ENCODE data around the gene CPA5. TPM values are rescaled to one million over a fixed set of nuclear protein-coding genes. Genes with fewer than 3 reads are reported as not detected.

CPA5 gene
- total and polyA plus RNA-seq, 9 of the 15 experiments (the other 6 are each of a cell fraction or from before 2014, with no cell fraction given): 0.13 to 2.4 (median 0.91) TPM

GRCh38 chr7:130333832-130334231, 10.8 kb upstream of the CPA5 start:
- ATAC-seq (no peak), FAIRE-seq (no peak)
- WGBS (ENCODE audit: insufficient coverage, low coverage, missing lambda C conversion rate): 2% methylated on average over 2 of the region's 2 CpGs

GRCh38 chr7:130334274-130334673, 10.3 kb upstream of the CPA5 start:
- TF ChIP-seq ERF (CRISPR knock-in tag; IDR thresholded peaks at IDR 0.05): no peak
- TF ChIP-seq KDM5B (IDR thresholded peaks at IDR 0.05; ENCODE audit: insufficient replicate concordance, low read depth, low read length): no peak
- TF ChIP-seq BHLHE40 (IDR thresholded peaks at IDR 0.05; ENCODE audit: low read length): peak; percentile 70
- TF ChIP-seq E2F3 (CRISPR knock-in tag; IDR thresholded peaks at IDR 0.05): no peak
- TF ChIP-seq ZNF449 (CRISPR knock-in tag; IDR thresholded peaks at IDR 0.05): no peak
- TF ChIP-seq ZNF253 (CRISPR knock-in tag; conservative IDR thresholded peaks at IDR 0.05): no peak
- TF ChIP-seq TBP (optimal IDR thresholded peaks at IDR 0.05; ENCODE audit: low read depth, low read length): no peak
- no peak for TF ChIP-seq E2F1 (CRISPR knock-in tag; IDR thresholded peaks at IDR 0.05)
- no peak for TF ChIP-seq ZNF583 (CRISPR knock-in tag; IDR thresholded peaks at IDR 0.05)
- ATAC-seq (no peak), FAIRE-seq (no peak), DNase-seq (ENCODE audit: extremely low read depth in 1 of 4, low spot score in 3 of 4) (no peak)
- H3K27ac ChIP-seq (ENCODE audit: extremely low read depth, low read depth, low read length): no peak overlapping the region
- H3K9ac ChIP-seq (ENCODE audit: insufficient read depth in 1 of 2, low read depth in 2 of 2, low read length in 2 of 2): no peak overlapping the region
- H3K4me3 ChIP-seq: no peak overlapping the region
- in situ Hi-C loops (cut with MboI) (no loop called here), intact Hi-C loops (cut with micrococcal nuclease) (no loop called here)
- no peaks in the 10 kb centered on the region for H3K9me3 ChIP-seq (replicated peaks; ENCODE audit: control insufficient read depth, insufficient read depth, low read depth, low read length)
- H3K9me1 ChIP-seq (ENCODE audit: control insufficient read depth, insufficient read depth, low read length): no peaks in the 10 kb centered on the region
- H3K4me2 ChIP-seq (ENCODE audit: insufficient read depth, low read length): no peak overlapping the region
- no peaks in the 10 kb centered on the region for H4K20me1 ChIP-seq (replicated peaks; ENCODE audit: control insufficient read depth, insufficient read depth, low read length)
- ChIA-PET POLR2A (interaction anchor here (0.9 to 1.5 kb wide), 3 partner anchors 10 to 21 kb away, joined by 3 to 4 read pairs (median 4); partner anchors contain the start of gene CPA5), CTCF (ENCODE audit: low intra/inter-chr PET ratio) (no interaction called here)
- no peaks in the 10 kb centered on the region for H3K79me2 ChIP-seq (ENCODE audit: control insufficient read depth, insufficient read depth, low read length)
- no TSS peak for BruUV-seq (replicated peaks)
- H3K4me1 ChIP-seq (replicated peaks in 1 of 2; ENCODE audit: control insufficient read depth in 2 of 2, insufficient read depth in 2 of 2, low read length in 2 of 2): no peaks in the 10 kb centered on the region
- 2% methylated on average over 6 of the region's 6 CpGs for WGBS (ENCODE audit: insufficient coverage, low coverage, missing lambda C conversion rate)
- no peaks in the 10 kb centered on the region for H3K36me3 ChIP-seq (ENCODE audit: control insufficient read depth, insufficient read depth, low read length)
- peaks cover 19 to 43% of the 10 kb centered on the region in 2 experiments; a peak in 4 of 5 replicates for H3K27me3 ChIP-seq (ENCODE audit: control insufficient read depth in 2 of 2, insufficient read depth in 2 of 2, low read length in 2 of 2)
- no peak overlapping the region for H2AFZ ChIP-seq (ENCODE audit: low read depth, low read length)

More at GRCh38 chr7:130333832-130334231, 10.8 kb upstream of the CPA5 start:
- in situ Hi-C loops (cut with MboI): no loop called here
- Histone ChIP-seq H3K27ac (ENCODE audit: extremely low read depth, low read depth, low read length) (no peak overlapping the region), H3K36me3 (ENCODE audit: control insufficient read depth, insufficient read depth, low read length) (no peaks in the 10 kb centered on the region), H3K27me3 (ENCODE audit: control insufficient read depth in 2 of 2, insufficient read depth in 2 of 2, low read length in 2 of 2) (peaks cover 14 to 46% of the 10 kb centered on the region in 2 experiments; a peak in 4 of 5 replicates), H4K20me1 (replicated peaks; ENCODE audit: control insufficient read depth, insufficient read depth, low read length) (no peaks in the 10 kb centered on the region), H3K4me1 (replicated peaks in 1 of 2; ENCODE audit: control insufficient read depth in 2 of 2, insufficient read depth in 2 of 2, low read length in 2 of 2) (no peaks in the 10 kb centered on the region), H3K4me2 (ENCODE audit: insufficient read depth, low read length) (no peak overlapping the region), H3K9me3 (replicated peaks; ENCODE audit: control insufficient read depth, insufficient read depth, low read depth, low read length) (no peaks in the 10 kb centered on the region), H3K79me2 (ENCODE audit: control insufficient read depth, insufficient read depth, low read length) (no peaks in the 10 kb centered on the region), H3K9ac (ENCODE audit: insufficient read depth in 1 of 2, low read depth in 2 of 2, low read length in 2 of 2) (no peak overlapping the region), H2AFZ (ENCODE audit: low read depth, low read length) (no peak overlapping the region), H3K4me3 (no peak overlapping the region), H3K9me1 (ENCODE audit: control insufficient read depth, insufficient read depth, low read length) (no peaks in the 10 kb centered on the region)
- intact Hi-C loops (cut with micrococcal nuclease): no loop called here
- POLR2A ChIA-PET: interaction anchor here (0.8 to 1.5 kb wide), 4 partner anchors 9 to 21 kb away, joined by 3 to 4 read pairs (median 4); partner anchors contain the start of gene CPA5
- TF ChIP-seq ZNF23 (CRISPR knock-in tag; IDR thresholded peaks at IDR 0.05): no peak
- no peak for TF ChIP-seq MBD2 (IDR thresholded peaks at IDR 0.05; ENCODE audit: borderline replicate concordance, low read depth)
- no peak for TF ChIP-seq CEBPB (tag; IDR thresholded peaks at IDR 0.05)
- CTCF ChIA-PET (ENCODE audit: low intra/inter-chr PET ratio): no interaction called here
- no peak for DNase-seq (ENCODE audit: extremely low read depth in 1 of 4, low spot score in 3 of 4)
- BruUV-seq (replicated peaks): no TSS peak

Data from K562 (cell line).